Esophagus muscularis mucosa (tissue), 4 donors: ENCODE measurements around the gene BAZ2B.

ENCODE experiments used
- CTCF ChIP-seq, 3 experiments: fragments of 200-600 bp in 2 of 3; fragments of 450-650 bp in 1 of 3; sonication (generic) in 2 of 3; IDR thresholded peaks; one replicate each; pipeline ENCODE4 v1.5.1; 2017 to 2019; ENCODE audit warnings: antibody characterized with exemption in 3 of 3, mild to moderate bottlenecking in 2 of 3, moderate library complexity in 1 of 3
- EP300 ChIP-seq: sonication (generic); formaldehyde crosslinking; IDR thresholded peaks from one replicate; pipeline ENCODE4 v1.6.1; 2017; ENCODE audit warnings: antibody characterized with exemption
- POLR2A ChIP-seq: fragments of 450-650 bp; IDR thresholded peaks from one replicate; pipeline ENCODE4 v1.6.1; 2017; ENCODE audit warnings: antibody characterized with exemption, moderate library complexity, mild to moderate bottlenecking, low read depth
- POLR2AphosphoS5 ChIP-seq, 2 donors: sonication (generic); formaldehyde crosslinking; IDR thresholded peaks; one replicate each; pipeline ENCODE4 v1.6.1; 2017; ENCODE audit warnings: antibody characterized with exemption in 2 of 2

GRCh38 chr2:159613651-159614285 lies 2.6 kb downstream of the BAZ2B start:
- TF ChIP-seq CTCF (IDR thresholded peaks at IDR 0.05) = no peak
- no peak for TF ChIP-seq POLR2A
- no peak for TF ChIP-seq EP300
- no peak for TF ChIP-seq POLR2AphosphoS5 (IDR thresholded peaks at IDR 0.05)
